GM19397 (cell line): Measurements from ENCODE around the gene SYNGR1.
"Not testable (repeated sequence)": the region's sequence is repeated elsewhere in the genome, so short reads cannot be mapped to it uniquely, and the experiment has no call there.

Experiments used
- ATAC-seq: cut with Tn5 transposase; IDR thresholded peaks from one replicate; pipeline ENCODE4 v1.9.1; 2021; ENCODE audit warnings: mild to moderate bottlenecking, moderate library complexity; ENCODE audit not compliant: unreplicated experiment

Gene SYNGR1

GRCh38 chr22:39350757-39351688 lies 1.2 kb downstream of the SYNGR1 start:
- no peak for ATAC-seq

- no peak for ATAC-seq
These were observed 2.0 kb downstream of the SYNGR1 start for GRCh38 chr22:39351689-39352214.

DNA sequence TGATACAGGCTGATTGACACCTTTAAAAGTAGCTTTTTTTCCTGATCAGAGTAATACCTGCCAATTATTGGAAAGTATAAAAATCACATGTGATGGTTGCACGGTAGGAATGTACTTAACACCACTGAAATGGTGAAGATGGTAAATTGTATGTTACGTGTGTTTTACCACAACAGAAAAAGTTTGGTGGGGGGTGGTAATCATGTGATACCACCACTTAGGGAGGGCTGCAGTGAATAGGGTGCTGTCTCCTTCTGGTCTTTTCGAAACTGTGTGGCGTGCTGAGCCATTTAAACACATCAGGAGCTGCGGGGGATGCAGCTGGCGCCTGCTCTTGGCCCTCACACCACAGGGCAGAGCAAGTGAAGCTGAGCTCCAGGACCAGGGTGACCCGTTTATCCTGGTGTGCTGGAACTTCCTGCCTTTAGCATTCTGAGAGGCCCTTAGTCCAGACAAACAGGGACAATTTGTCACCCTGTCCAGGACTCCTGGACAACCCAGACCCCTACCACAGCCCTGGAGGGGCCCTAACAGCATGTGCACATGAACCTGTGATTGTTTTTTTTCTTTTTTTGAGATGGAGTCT lies 2.6 kb downstream of the SYNGR1 start:
- no peak for ATAC-seq

- ATAC-seq: no peak
These were observed 3.6 kb downstream of the SYNGR1 start for GRCh38 chr22:39353346-39353745.

- ATAC-seq: no peak
These were observed 5.3 kb downstream of the SYNGR1 start for GRCh38 chr22:39355080-39355479.

DNA sequence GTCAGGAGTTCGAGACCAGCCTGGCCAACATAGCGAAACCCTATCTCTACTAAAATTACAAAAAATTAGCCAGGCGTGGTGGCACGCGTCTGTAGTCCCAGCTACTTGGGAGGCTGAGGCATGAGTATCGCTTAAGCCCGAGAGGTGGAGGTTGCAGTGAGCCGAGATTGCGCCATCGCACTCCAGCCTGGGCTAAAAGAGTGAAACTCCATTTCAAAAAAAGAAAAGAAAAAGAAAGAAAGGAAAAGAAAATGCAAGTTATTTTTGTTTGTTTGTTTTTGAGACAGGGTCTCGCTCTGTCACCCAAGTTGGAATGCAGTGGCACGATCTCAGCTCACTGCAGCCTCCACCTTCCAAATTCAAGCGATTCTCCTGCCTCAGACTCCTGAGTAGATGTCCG lies 6.0 kb downstream of the SYNGR1 start:
- ATAC-seq: not testable (repeated sequence)

DNA sequence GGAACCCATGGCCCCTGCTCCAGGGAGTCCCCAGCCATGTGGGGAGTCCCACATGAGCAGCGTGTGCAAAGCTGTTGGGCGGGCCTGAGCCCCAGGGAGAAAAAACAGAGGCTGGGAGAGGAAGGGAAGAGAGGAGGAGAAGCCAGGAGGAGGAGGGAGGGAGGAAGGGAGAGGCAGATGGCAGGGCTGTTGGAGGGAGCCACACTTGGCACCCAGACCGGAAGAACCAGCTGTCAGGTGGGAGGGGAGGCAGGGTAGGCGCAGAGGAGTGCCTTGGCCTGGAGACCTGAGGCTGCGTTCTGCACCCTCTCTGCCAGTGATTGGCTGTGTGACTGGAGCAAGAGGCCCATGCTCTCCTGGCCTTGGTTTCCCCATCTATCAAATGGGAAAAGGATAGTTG lies 6.7 kb downstream of the SYNGR1 start:
- no peak for ATAC-seq

GRCh38 chr22:39357110-39358108 lies 7.6 kb downstream of the SYNGR1 start:
- ATAC-seq: not testable (repeated sequence)

DNA sequence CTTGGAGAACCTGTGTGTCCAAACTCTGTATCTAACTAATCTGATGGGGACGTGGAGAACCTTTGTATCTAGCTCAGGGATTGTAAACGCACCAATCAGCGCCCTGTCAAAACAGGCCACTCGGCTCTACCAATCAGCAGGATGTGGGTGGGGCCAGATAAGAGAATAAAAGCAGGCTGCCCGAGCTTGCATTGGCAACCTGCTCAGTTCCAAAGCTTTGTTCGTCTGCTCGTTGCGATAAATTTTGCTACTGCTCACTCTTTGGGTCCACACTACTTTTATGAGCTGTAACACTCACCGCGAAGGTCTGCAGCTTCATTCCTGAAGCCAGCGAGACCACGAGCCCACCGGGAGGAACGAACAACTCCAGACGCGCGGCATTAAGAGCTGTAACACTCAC lies 8.4 kb downstream of the SYNGR1 start:
- ATAC-seq: not testable (repeated sequence)

- no peak for ATAC-seq
These were observed 9.9 kb downstream of the SYNGR1 start for GRCh38 chr22:39359659-39360195.

GRCh38 chr22:39360242-39360641 lies 10.5 kb downstream of the SYNGR1 start:
- no peak for ATAC-seq

DNA sequence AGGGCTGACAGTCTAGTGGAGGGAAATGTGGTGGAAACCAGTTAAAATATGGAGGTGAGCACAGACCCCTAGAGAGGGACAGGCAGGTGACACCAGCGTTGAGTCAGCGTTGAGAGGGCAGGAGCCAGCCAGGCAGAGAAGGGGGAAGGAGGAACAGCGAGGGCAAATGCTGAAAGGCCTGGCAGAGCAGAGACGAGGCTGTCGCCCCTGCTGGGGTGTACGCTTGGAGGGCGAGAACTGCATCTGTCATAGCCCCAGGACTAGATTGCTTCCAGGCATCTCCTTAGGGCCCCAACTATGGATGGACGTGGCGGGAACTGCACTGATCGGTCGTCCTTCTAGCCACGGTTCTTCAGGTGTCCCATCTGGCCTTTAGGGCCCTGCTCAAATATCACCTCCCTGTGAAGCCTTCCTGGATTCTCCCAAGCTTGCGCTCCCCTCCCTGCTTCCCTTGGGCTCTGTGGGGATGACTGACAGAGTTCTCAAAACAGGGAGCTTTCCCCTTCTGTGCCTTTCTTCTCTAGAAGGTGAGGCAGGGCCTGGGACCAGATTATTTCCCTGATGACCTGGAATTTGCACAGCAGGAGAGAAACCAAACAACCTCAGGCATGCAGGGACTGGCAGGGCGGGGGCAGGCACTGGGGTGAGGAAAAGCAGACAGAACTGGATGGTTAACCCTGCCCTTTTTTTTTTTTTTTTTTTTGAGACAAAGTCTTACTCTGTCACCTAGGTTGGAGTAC lies 11.1 kb downstream of the SYNGR1 start:
- no peak for ATAC-seq

DNA sequence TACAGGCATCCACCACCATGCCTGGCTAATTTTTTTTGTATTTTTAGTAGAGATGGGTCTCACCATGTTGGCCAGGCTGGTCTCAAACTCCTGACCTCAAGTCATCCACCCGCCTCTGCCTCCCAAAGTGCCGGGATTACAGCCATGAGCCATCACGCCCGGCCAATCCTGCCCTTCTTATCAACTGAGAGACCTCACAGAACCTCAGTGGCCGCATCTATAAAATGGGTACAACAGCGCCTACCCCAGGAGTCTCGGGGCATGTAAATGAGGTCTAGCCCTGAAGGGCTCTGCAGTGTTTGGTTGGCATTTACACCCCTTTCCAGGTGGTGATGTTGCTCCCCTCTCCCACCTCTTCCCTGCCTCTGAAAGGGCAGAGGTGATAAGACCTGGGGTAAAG lies 11.7 kb downstream of the SYNGR1 start:
- no peak for ATAC-seq

DNA sequence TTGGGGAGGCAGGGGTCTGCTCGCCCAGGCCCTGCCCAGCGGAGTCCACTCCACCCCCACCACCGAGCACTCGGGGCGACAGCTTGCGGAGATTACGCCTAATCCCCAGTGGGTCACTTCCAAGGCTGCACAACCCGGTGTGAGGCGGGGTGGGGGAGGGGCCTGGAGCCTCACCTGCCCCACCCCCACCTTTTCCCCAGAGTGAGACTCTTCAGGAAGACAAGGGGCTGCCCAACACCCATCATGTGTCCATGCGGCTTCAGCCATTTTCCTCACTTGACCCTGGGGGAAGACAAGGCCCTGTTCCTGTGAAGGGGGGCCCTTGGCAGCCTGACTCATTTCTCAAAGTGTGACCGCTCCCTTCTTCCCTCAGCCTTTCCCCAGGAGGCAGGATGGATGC lies 12.5 kb downstream of the SYNGR1 start:
- no peak for ATAC-seq

GRCh38 chr22:39362932-39363331 lies 13.1 kb downstream of the SYNGR1 start:
- no peak for ATAC-seq

DNA sequence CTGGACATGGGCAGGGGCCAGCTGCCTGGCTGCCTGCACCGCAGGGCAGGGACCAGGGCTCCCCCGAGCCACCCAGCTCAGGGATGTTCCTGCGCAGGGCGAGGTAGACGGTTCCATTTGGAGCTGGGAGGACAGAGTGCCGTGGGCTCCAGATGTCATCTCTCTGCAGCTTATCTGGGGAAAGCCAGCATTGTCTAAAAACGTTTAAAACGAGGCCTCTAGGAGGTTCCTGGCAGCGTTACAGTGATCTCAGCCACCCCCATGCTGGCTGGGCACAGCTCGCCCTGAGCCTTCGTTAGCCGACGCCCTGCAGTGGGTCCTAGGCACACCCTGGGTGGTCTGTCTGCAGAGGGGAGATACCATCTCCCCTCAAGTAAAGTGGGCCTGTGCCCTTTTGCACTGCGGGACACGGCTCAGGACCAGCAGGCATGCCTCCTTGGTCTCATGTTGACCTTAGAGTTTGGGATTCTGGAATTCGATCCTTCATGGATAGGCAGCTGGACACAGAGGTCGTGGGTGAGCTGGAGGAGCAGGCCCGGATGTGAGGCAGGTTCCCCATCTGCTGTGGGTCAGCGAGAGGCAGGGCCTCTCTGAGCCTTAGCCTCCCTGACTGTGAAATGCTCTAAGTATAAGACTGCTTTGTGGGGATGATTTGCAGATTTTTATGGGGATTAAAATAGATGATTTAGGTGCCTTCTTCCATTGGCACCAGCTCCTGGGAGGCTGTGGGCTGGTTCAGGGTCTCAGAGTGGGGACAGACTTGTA lies 14.1 kb downstream of the SYNGR1 start:
- no peak for ATAC-seq

DNA sequence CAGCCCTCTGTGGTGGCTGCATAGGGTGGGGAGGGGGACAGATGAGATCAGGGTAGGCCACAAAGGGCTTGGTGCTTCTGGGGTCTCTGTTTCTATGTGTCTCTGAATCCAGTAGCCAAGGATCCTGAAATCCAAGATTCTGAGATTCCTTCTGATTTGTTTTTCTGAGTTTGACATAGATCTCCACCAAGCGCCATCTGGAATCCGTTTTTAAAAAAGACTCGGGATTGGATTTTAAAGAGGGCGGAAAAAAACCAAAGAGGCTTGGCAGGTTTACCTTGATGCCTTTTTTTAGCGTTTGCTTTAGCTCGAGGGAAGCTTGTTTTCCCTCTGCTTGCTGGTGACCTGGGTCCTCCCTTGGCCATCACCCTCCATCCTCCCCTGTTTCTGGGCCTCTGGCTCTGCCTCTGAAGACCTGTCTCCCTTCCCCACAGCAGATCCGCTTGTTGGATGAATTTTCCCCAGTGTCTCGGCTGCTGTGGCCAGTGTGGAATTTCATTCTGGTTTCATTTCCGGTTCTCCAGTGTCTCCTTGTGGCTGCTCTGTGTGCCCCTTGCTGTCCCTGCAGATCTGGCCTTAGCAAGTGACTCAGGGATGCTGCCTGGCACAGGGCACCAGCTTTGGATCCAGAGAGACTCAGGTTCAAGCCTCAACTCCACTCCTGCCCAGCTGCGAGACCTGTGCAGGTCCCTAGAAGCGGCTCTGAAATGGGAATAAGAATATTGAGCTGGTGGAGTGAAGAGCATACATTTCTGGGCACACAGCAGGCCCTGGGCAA lies 15.1 kb downstream of the SYNGR1 start:
- no peak for ATAC-seq

- ATAC-seq: no peak
These were observed 15.6 kb downstream of the SYNGR1 start for GRCh38 chr22:39365492-39365780.

GRCh38 chr22:39367035-39367434 lies 17.2 kb downstream of the SYNGR1 start:
- no peak for ATAC-seq
